ENCODE results near the gene ATP5MG.
A peak's percentile ranks its signal among the peaks of the same experiment; 100 is the strongest.
"Not testable (repeated sequence)": the region's sequence is repeated elsewhere in the genome, so short reads cannot be mapped to it uniquely, and the experiment has no call there.

ATP5MG gene

DNA sequence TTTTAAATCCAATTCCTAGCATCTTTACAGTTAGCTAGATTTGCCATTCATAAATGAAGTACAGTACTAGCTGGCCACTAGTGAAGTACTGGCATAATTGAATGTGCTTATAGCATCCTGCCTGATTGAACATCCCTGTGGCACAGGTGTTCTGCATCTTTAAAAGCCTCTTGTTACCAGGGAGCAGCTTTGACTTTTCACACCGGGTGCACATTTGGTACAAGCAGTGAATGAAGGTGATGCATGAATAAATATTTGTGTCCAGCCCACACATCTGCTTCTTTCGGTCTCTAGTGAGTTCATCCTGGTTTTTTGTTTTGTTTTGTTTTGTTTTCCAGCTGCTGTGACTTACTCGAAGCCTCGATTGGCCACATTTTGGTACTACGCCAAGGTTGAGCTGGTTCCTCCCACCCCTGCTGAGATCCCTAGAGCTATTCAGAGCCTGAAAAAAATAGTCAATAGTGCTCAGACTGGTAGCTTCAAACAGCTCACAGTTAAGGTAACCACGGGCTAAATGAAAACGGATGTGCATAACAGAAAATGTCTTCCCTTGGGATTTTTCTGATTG lies 5.3 kb downstream of the ATP5MG start:
- peak; percentile 16 to 78 for DNase-seq (ENCODE audit: low read depth in 2 of 2)
- no peak overlapping the region for H3K4me3 ChIP-seq (replicated peaks in 1 of 2; ENCODE audit: low read depth in 2 of 2, low read length in 2 of 2)
- TF ChIP-seq, protein P1, sequence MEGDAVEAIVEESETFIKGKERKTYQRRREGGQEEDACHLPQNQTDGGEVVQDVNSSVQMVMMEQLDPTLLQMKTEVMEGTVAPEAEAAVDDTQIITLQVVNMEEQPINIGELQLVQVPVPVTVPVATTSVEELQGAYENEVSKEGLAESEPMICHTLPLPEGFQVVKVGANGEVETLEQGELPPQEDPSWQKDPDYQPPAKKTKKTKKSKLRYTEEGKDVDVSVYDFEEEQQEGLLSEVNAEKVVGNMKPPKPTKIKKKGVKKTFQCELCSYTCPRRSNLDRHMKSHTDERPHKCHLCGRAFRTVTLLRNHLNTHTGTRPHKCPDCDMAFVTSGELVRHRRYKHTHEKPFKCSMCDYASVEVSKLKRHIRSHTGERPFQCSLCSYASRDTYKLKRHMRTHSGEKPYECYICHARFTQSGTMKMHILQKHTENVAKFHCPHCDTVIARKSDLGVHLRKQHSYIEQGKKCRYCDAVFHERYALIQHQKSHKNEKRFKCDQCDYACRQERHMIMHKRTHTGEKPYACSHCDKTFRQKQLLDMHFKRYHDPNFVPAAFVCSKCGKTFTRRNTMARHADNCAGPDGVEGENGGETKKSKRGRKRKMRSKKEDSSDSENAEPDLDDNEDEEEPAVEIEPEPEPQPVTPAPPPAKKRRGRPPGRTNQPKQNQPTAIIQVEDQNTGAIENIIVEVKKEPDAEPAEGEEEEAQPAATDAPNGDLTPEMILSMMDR (IDR thresholded peaks at IDR 0.05; ENCODE audit: low read depth, low read length): no peak

- DNase-seq (ENCODE audit: low read depth in 2 of 2): no peak
- TF ChIP-seq, protein P1 (IDR thresholded peaks at IDR 0.05; ENCODE audit: low read depth, low read length): no peak
- H3K4me3 ChIP-seq (replicated peaks in 1 of 2; ENCODE audit: low read depth in 2 of 2, low read length in 2 of 2): no peak overlapping the region
These were observed 8.8 kb downstream of the ATP5MG start for GRCh38 chr11:118410055-118410745.

DNA sequence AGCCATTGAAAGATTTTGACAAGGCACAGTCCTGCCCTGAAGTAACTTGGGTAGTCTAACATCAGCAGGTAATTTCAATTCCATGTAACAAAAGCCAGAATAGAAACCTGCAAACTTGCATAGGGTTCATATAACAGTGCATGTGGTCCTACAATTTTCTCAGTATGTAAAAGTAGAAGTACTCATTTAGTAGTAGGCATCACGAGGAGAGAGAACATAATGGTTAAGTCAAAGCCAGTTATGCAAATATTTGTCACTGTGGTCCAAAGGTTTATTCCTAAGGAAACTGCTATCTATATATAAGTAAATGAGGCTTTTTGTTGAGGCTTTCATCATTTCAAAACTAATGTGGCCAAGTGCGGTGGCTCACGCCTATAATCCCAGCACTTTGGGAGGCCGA lies 10.1 kb downstream of the ATP5MG start:
- no peak overlapping the region for H3K4me3 ChIP-seq (replicated peaks in 1 of 2; ENCODE audit: low read depth in 2 of 2, low read length in 2 of 2)
- TF ChIP-seq, protein P1 (IDR thresholded peaks at IDR 0.05; ENCODE audit: low read depth, low read length): no peak
- DNase-seq (ENCODE audit: low read depth in 2 of 2): no peak

GRCh38 chr11:118412921-118413320 lies 11.5 kb downstream of the ATP5MG start:
- TF ChIP-seq, protein P1 (IDR thresholded peaks at IDR 0.05; ENCODE audit: low read depth, low read length): no peak
- DNase-seq (ENCODE audit: low read depth in 2 of 2): no peak
- no peak overlapping the region for H3K4me3 ChIP-seq (replicated peaks in 1 of 2; ENCODE audit: low read depth in 2 of 2, low read length in 2 of 2)

GRCh38 chr11:118415062-118415738 lies 13.8 kb downstream of the ATP5MG start:
- DNase-seq (ENCODE audit: low read depth in 2 of 2): no peak
- TF ChIP-seq, protein P1 (IDR thresholded peaks at IDR 0.05; ENCODE audit: low read depth, low read length): no peak
- H3K4me3 ChIP-seq (replicated peaks in 1 of 2; ENCODE audit: low read depth in 2 of 2, low read length in 2 of 2): no peak overlapping the region

DNA sequence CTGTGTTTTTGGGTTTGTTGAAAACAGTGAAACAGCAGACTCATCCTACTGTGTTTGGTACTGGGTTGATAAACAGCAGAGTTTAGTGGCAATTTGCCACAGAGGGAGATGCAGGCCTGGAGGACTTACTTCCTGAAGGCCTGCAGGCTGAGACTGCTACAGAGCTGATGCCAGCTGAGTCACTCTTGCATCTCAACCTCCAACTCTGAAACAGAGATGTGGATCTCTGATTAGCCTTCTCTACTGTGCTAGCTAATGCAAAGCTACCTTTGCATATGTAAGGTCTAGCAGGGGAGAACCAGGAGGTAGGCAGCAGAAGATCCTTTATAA lies 14.3 kb downstream of the ATP5MG start:
- TF ChIP-seq, protein P1 (IDR thresholded peaks at IDR 0.05; ENCODE audit: low read depth, low read length): no peak
- peak; percentile 94 to 95 for DNase-seq (ENCODE audit: low read depth in 2 of 2)
- no peak overlapping the region for H3K4me3 ChIP-seq (replicated peaks in 1 of 2; ENCODE audit: low read depth in 2 of 2, low read length in 2 of 2)

DNA sequence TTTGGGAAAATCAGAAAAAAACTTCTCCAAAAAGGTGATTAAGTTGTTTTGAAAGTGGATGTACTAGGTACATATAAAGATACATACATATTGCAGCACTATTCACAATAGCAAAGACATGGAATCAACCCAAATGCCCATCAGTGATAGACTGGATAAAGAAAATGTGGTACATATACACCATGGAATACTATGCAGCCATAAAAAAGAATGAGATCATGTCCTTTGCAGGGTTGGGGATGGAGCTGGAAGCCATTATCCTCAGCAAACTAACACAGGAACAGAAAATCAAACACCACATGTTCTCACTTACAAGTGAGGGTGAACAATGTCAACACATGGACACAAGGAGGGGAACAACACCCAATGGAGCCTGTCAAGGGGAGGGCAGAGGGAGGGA lies 15.5 kb downstream of the ATP5MG start:
- not testable (repeated sequence) for H3K4me3 ChIP-seq (replicated peaks in 1 of 2; ENCODE audit: low read depth in 2 of 2, low read length in 2 of 2); DNase-seq (ENCODE audit: low read depth in 2 of 2)

Data from cardiac fibroblast (primary cell).